ENCODE results near the gene LYPD8.

LYPD8 gene

DNA sequence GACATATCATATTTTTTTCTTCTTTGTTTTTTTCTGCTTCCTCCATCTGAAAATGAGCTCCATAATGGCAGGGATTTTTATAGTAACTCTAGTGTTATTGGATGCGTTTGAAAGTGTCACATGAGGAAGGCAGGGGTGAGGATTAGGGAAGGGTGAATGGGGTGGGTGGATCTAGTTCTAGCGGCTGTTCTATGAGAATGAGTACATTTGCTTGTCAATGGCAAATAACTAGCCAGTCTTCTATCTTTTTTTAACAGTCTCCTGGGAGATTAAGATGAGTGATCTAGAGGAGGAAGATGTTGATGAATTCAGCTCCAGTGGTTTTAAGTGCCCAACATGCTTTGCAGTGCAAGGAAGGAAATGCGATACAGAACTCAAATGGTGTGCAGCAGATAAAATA, 58.8 kb downstream of the LYPD8 start:
- peak; percentile 20 to 43 for DNase-seq

DNA sequence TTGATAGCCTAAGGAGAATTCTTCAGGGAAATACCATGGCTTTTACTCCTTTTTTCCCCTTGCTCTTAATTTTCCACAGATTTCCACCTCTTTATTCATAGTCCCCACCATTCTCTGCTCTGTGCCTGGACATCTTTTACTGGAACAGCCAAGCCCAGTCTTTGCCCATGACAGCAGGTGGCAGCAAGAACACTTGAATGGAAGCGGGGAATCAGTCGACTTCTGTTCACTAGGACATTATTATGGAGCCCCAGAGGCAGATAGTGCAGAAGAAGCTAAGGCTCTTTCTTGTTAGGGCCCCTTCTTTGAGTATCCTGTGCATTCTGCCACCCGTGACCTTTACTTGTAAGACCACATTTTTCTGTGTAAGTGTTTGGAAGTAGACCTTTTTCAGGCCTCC, 59.3 kb downstream of the LYPD8 start:
- peak; percentile 32 to 37 for DNase-seq

DNA sequence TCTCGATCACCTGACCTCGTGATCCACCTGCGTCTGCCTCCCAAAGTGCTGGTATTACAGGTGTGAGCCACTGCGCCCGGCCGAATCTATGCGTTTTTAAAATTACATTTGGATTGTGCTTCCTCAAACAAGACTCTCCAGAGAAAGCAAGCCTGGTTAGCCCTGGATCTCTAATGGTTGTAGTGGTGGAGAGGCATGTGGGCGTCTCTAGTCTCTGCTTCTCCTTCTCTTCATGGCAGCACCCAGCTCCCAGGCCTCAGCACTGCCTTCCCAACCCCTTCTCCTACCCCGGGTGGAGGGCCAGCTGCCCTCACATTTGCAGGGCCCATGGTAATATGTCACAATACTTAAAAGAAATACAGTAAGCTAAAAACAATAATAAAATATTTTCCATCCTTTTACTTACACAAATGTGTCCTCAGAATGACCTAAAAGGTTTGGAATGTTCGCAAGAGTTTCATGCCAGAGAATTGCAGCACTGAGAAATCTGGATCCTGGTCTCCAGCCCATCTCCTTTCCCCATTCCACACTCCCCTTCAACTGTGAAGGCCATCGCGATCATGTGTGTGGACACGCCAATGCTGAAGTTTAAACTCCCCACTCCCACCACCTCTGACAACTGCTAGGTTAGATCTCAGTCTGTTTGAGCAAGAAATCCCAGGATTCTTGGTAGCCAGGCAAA, 60.0 kb downstream of the LYPD8 start:
- DNase-seq, result no peak

DNA sequence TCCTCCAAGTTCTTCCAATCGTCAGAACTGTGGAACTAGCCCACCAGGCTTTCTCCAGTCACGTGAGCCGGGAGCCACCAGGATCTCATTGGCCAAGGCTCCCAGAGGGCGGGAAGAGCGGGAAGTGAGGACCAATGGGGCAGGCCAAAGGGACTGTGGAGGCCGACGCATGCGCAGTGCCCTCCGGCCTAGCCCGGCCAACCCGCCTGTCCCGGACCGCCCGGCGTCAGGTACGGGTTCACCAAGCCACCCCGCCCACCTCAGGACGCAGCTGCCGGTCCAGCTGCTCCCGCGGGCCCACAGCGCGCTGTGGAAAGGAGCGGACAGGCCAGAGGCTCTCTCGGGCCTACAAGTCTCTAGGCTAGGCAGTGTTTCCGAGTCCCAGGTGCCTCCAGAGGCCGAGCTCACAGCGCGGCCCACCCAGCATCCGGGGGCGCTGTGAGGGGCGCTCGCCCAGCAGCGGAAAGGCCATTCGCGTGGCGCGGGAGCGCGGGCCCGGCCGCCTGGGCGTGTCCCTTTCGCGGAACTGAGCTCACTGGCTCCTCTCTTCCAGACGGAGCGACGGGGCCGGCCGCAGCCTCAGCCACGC, 63.9 kb downstream of the LYPD8 start:
- no peak for DNase-seq

Data from inflammatory macrophage treated with lipopolysaccharide for 1 hour (primary cell).